Eye (tissue), 1 donor: Measurements from ENCODE around the gene RGS17.
"Not testable (repeated sequence)": the region's sequence is repeated elsewhere in the genome, so short reads cannot be mapped to it uniquely, and the experiment has no call there.

Experiments
- DNase-seq: peaks from one replicate; pipeline ENCODE4 v3.0.0-alpha.2; 2015

The RGS17 gene

GRCh38 chr6:153123801-153124200, 7.3 kb downstream of the RGS17 start:
- DNase-seq = no peak

GRCh38 chr6:153121311-153121710, 9.8 kb downstream of the RGS17 start:
- no peak for DNase-seq

- DNase-seq = no peak
Observed at GRCh38 chr6:153117986-153118879, 12.8 kb downstream of the RGS17 start.

- DNase-seq = not testable (repeated sequence)
Observed at GRCh38 chr6:153111082-153111481, 20.0 kb downstream of the RGS17 start.

- DNase-seq = not testable (repeated sequence)
Observed at GRCh38 chr6:153110612-153111011, 20.5 kb downstream of the RGS17 start.

- peak; percentile 13 for DNase-seq
Observed at GRCh38 chr6:153108315-153108714, 22.8 kb downstream of the RGS17 start.

GRCh38 chr6:153106021-153106420, 25.1 kb downstream of the RGS17 start:
- DNase-seq = no peak

GRCh38 chr6:153104220-153104619, 26.9 kb downstream of the RGS17 start:
- no peak for DNase-seq

- no peak for DNase-seq
Observed at GRCh38 chr6:153103319-153103655, 27.8 kb downstream of the RGS17 start.

GRCh38 chr6:153102605-153103318, 28.3 kb downstream of the RGS17 start:
- no peak for DNase-seq

GRCh38 chr6:153101461-153101860, 29.6 kb downstream of the RGS17 start:
- DNase-seq = no peak

GRCh38 chr6:153099636-153100035, 31.4 kb downstream of the RGS17 start:
- DNase-seq = no peak

- no peak for DNase-seq
Observed at GRCh38 chr6:153096792-153097191, 34.3 kb downstream of the RGS17 start.

GRCh38 chr6:153096031-153096430, 35.1 kb downstream of the RGS17 start:
- no peak for DNase-seq

GRCh38 chr6:153092082-153093013, 38.7 kb downstream of the RGS17 start:
- no peak for DNase-seq

GRCh38 chr6:153090241-153090930, 40.7 kb downstream of the RGS17 start:
- DNase-seq = no peak

GRCh38 chr6:153088796-153089195, 42.3 kb downstream of the RGS17 start:
- no peak for DNase-seq

GRCh38 chr6:153087436-153087835, 43.6 kb downstream of the RGS17 start:
- DNase-seq = no peak

GRCh38 chr6:153086225-153086990, 44.7 kb downstream of the RGS17 start:
- DNase-seq = no peak

- no peak for DNase-seq
Observed at GRCh38 chr6:153085239-153085638, 45.8 kb downstream of the RGS17 start.

GRCh38 chr6:153084393-153084792, 46.7 kb downstream of the RGS17 start:
- DNase-seq = no peak

- DNase-seq = no peak
Observed at GRCh38 chr6:153083869-153084268, 47.2 kb downstream of the RGS17 start.
